ENCODE measurements around the gene PLCD4.

Gene PLCD4

DNA sequence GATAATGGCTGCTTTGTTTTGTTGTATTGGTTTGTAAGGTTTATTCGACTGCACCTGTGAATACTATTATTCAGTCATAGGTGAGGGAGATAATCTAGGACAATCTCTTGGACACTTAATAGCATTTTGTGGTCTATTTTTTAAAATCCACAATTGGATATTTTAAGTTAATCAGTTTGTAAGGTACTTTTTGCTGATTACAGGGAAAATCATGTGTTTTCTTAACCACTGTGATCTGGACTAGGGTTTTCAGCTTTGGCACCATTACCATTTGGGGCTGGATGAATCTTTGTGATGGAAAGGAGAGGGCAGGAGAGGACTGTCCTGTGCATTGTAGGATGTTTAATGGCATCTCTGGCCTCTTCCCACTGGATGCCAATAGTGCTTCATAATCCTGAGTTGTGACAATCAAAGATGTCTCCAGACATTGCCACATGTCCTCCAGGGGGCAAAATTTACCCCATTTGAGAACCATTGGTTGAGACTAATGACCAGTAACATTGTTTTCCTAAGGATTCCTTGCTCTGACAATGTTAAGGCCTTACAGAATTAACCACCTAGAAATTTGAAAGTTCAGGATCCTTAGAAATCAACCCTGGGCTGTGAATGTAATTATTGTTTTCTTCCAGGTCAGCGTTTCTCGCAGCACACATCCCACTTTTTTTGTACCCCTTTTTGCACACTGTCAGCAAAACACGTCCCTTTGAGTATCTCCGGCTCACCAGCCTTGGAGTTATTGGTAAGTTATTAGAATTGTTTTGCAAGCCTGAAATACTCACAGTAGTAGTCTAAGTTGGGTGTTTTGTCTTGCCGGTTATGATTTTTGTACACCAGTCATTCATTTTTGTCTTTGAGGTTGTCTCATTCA is 23.5 kb upstream of the PLCD4 start:
- H3K27ac Mint-ChIP-seq = no peak overlapping the region
- no peak overlapping the region for H3K4me3 Mint-ChIP-seq
- no peak for DNase-seq
- H3K27me3 Mint-ChIP-seq = no peaks in the 10 kb centered on the region
- peaks cover 30% of the 10 kb centered on the region for H3K4me1 Mint-ChIP-seq
- H3K9me3 Mint-ChIP-seq = no peaks in the 10 kb centered on the region
- no peak for ATAC-seq

DNA sequence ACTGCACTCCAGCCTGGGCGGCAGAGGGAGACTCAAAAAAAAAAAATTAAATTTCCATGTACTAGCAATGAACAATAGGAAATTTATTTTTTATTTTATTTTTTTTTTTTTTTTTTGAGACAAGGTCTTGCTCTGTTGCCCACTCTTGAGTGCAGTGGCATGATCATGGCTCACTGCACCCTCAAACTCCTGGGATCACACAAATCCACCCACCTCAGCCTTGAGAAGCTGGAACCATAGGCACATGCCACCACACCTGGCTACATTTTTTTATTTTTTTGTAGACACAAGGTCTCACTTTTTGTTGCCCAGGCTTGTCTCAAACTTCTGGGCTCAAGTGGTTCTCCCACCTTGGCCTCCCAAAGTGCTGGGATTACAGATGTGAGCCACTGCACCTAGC is 22.2 kb upstream of the PLCD4 start:
- Mint-ChIP-seq H3K4me3 (no peak overlapping the region), H3K27ac (no peak overlapping the region), H3K9me3 (no peaks in the 10 kb centered on the region), H3K27me3 (no peaks in the 10 kb centered on the region), H3K4me1 (peaks cover 22% of the 10 kb centered on the region)
- no peak for DNase-seq
- no peak for ATAC-seq

DNA sequence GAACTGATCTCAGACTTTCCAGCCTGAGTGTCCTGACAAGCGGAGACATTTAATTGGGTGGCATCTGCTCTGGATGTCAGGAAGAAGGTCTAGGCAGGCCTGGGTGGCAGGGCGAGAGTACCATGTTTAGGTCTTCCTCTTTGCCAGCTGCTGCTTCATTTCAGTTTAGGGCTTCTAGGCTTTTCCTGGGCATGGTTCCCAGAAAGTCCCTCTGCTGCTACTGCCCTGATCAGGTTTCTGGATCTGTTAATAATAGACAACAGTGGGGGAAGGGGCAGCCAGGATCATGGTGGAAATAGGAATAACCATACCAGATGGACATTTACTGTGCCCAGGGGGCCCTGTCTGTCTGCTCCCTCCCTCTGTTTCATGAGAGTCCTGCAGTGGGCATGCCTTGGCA is 2.3 kb upstream of the PLCD4 start:
- Mint-ChIP-seq H3K4me1 (no peaks in the 10 kb centered on the region), H3K4me3 (no peak overlapping the region), H3K27me3 (peaks cover 24% of the 10 kb centered on the region), H3K27ac (no peak overlapping the region), H3K9me3 (no peaks in the 10 kb centered on the region)
- DNase-seq = no peak
- no peak for ATAC-seq

- Mint-ChIP-seq H3K4me1 (no peaks in the 10 kb centered on the region), H3K4me3 (no peak overlapping the region), H3K9me3 (no peaks in the 10 kb centered on the region), H3K27me3 (no peaks in the 10 kb centered on the region), H3K27ac (no peak overlapping the region)
- DNase-seq (no peak), ATAC-seq (no peak)
These were observed 8.2 kb downstream of the PLCD4 start for GRCh38 chr2:218615868-218616315.

DNA sequence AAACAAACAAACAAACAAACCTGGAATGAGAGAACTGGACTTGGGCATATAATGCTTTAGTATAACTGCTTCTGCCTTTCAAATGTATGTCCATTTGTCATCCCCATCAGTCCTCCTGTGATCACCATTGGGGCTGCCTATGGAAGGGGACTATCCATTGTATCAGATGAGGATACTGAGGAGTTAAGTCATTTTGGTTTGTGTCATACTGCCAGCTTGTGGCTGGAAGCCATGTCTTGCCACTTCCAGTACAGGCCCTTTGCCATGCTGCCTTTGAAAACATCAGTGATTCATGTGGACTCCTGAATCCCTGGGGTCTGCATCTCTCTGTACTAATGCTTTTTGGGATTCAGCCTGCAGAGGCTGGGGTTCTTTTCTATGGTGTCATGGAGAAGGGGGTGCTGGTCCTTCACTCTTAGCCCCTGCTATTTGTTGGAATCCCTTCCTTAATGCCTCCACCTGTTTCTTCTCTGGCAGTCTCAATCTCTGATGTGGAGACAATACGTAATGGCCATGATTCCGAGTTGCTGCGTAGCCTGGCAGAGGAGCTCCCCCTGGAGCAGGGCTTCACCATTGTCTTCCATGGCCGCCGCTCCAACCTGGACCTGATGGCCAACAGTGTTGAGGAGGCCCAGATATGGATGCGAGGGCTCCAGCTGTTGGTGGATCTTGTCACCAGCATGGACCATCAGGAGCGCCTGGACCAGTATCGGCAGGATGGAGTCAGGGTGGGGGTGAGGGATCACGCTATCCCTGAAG is 10.6 kb downstream of the PLCD4 start:
- no peak overlapping the region for H3K27ac Mint-ChIP-seq
- H3K4me3 Mint-ChIP-seq = no peak overlapping the region
- DNase-seq (no peak), ATAC-seq (no peak)
- no peaks in the 10 kb centered on the region for H3K27me3 Mint-ChIP-seq
- H3K9me3 Mint-ChIP-seq = no peaks in the 10 kb centered on the region
- peaks cover 2% of the 10 kb centered on the region for H3K4me1 Mint-ChIP-seq

- Mint-ChIP-seq H3K9me3 (no peaks in the 10 kb centered on the region), H3K27ac (no peak overlapping the region), H3K27me3 (no peaks in the 10 kb centered on the region), H3K4me1 (peaks cover 6% of the 10 kb centered on the region), H3K4me3 (no peak overlapping the region)
- no peak for DNase-seq
- ATAC-seq = no peak
These were observed 13.3 kb downstream of the PLCD4 start for GRCh38 chr2:218621007-218621406.

DNA sequence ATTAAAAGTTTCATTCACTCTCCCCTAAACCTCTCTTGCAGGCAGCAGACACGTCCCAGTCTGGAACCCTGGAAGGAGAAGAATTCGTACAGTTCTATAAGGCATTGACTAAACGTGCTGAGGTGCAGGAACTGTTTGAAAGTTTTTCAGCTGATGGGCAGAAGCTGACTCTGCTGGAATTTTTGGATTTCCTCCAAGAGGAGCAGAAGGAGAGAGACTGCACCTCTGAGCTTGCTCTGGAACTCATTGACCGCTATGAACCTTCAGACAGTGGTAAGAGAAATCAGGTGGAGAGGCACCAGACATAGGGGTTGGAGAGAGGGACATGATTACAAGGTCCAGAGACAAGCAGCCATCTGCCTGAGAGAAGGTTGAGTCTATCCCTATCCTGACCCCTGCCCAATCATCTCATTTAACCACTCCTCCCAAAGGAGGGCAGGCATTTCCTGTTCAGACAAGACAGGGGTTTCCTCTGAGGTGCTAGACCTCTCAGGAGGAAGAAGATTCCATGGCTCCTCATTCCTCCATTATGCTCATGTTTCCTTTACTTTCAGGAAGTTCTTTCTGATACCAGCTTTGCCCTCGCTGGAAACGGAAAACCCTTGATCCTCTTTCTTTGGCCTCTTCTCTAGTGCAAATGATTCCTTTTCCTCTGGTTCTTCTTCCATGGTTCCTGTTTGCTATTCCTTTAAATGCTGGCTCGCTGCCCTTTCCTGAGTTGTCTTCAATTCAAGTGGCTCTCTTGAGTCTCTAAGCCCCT is 15.1 kb downstream of the PLCD4 start:
- no peak for ATAC-seq
- no peaks in the 10 kb centered on the region for H3K27me3 Mint-ChIP-seq
- H3K27ac Mint-ChIP-seq = no peak overlapping the region
- peaks cover 7% of the 10 kb centered on the region for H3K4me1 Mint-ChIP-seq
- no peak overlapping the region for H3K4me3 Mint-ChIP-seq
- H3K9me3 Mint-ChIP-seq = no peaks in the 10 kb centered on the region
- DNase-seq = no peak

DNA sequence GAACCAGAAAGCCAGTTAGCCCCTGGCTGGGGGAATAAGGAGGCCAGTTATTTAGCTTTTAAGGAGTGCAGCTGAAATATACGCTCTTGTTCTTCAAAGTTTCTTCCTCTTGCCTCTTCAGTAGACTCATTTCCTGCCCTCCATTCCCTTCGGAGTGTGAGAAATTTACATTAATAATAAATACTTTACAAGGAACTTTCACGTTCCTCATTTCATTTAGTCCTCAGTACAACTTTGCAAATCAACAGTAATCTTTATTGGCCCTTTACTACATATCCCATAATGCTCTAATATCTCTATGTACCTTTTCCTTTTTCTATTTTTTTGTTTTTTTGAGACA is 15.6 kb downstream of the PLCD4 start:
- Mint-ChIP-seq H3K27ac (no peak overlapping the region), H3K4me1 (peaks cover 12% of the 10 kb centered on the region), H3K27me3 (no peaks in the 10 kb centered on the region), H3K9me3 (no peaks in the 10 kb centered on the region), H3K4me3 (no peak overlapping the region)
- no peak for ATAC-seq
- DNase-seq = no peak

- no peak for ATAC-seq
- no peak for DNase-seq
- no peaks in the 10 kb centered on the region for H3K9me3 Mint-ChIP-seq
- H3K4me1 Mint-ChIP-seq = peaks cover 12% of the 10 kb centered on the region
- H3K27me3 Mint-ChIP-seq = no peaks in the 10 kb centered on the region
- peak overlapping the region in 1 of 2 donors; percentile 50 for H3K27ac Mint-ChIP-seq
- no peak overlapping the region for H3K4me3 Mint-ChIP-seq
These were observed 18.7 kb downstream of the PLCD4 start for GRCh38 chr2:218626369-218626768.

- Mint-ChIP-seq H3K4me3 (no peak overlapping the region), H3K27ac (no peak overlapping the region), H3K9me3 (no peaks in the 10 kb centered on the region), H3K4me1 (peaks cover 12% of the 10 kb centered on the region), H3K27me3 (no peaks in the 10 kb centered on the region)
- DNase-seq = no peak
- ATAC-seq = peak; percentile 75
These were observed 20.2 kb downstream of the PLCD4 start for GRCh38 chr2:218627939-218628338.

DNA sequence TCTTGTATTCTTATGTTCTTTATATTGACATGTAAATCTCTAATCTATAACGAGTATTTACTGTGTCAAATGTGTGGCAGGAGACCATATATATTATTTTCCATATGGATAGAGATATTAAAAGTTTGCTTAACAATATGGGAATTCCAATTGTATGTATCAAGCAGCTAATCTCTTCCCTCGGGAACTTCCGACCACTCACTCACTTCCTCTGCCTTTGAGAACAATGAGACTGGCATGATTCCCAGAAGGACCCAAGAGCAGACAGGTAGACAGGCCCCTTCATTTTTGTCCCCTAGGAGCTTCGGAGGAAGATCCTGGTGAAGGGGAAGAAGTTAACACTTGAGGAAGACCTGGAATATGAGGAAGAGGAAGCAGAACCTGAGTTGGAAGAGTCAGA is 24.1 kb downstream of the PLCD4 start:
- H3K27ac Mint-ChIP-seq = no peak overlapping the region

DNA sequence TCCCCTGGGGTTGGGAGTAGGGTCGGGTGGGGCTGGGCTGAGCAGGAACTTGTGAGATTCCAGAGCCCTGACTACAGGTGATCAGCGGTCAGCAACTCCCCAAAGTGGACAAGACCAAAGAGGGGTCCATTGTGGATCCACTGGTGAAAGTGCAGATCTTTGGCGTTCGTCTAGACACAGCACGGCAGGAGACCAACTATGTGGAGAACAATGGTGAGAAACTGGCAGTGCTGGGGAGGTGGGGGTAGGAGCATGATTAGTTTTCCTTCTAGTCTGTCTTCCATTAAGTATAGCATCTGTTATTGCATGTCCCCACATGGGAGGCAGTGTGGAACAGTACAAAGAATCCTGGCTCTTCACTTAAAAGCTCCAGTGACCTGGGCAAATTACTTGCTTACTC is 28.0 kb downstream of the PLCD4 start:
- ATAC-seq (no peak), DNase-seq (no peak)
- Mint-ChIP-seq H3K27me3 (no peaks in the 10 kb centered on the region), H3K4me3 (no peak overlapping the region), H3K9me3 (no peaks in the 10 kb centered on the region), H3K27ac (no peak overlapping the region), H3K4me1 (no peaks in the 10 kb centered on the region)

More for the DNA sequence above, 24.1 kb downstream of the PLCD4 start:
- ATAC-seq (no peak), DNase-seq (no peak)
- Mint-ChIP-seq H3K9me3 (no peaks in the 10 kb centered on the region), H3K4me1 (peaks cover 6% of the 10 kb centered on the region), H3K4me3 (no peak overlapping the region), H3K27me3 (no peaks in the 10 kb centered on the region)

DNA sequence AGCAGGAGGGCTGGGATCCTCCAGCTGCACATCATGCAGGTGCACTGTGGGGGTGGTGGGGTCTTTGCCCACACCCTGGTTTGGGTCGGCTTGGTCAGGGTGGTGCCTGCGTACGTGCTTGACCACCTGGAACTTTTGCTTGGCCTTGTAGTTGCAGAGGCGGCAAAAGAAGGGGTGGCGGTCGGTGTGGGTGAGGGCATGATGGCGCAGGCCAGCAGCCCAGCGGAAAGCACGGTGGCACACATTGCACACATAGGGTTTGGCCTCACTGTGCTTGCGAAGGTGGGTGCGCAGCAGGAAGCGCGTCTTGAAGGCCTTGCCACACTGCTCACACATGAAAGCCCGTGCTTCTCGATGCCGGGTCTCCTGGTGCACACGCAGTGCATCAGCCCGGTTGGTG is 30.7 kb downstream of the PLCD4 start:
- DNase-seq (no peak), ATAC-seq (no peak)
- Mint-ChIP-seq H3K27ac (no peak overlapping the region), H3K9me3 (no peaks in the 10 kb centered on the region), H3K27me3 (no peaks in the 10 kb centered on the region), H3K4me1 (no peaks in the 10 kb centered on the region), H3K4me3 (no peak overlapping the region)

GRCh38 chr2:218642121-218642656 is 34.5 kb downstream of the PLCD4 start:
- ATAC-seq (peak; percentile 15), DNase-seq (no peak)
- Mint-ChIP-seq H3K4me1 (no peaks in the 10 kb centered on the region), H3K9me3 (no peaks in the 10 kb centered on the region), H3K27me3 (no peaks in the 10 kb centered on the region), H3K4me3 (no peak overlapping the region), H3K27ac (peak overlapping the region in 1 of 2 donors; percentile 24)

GRCh38 chr2:218642786-218643185 is 35.1 kb downstream of the PLCD4 start:
- H3K4me3 Mint-ChIP-seq = no peak overlapping the region
- ATAC-seq (peak; percentile 35), DNase-seq (no peak)
- H3K27me3 Mint-ChIP-seq = no peaks in the 10 kb centered on the region
- H3K9me3 Mint-ChIP-seq = no peaks in the 10 kb centered on the region
- no peaks in the 10 kb centered on the region for H3K4me1 Mint-ChIP-seq
- H3K27ac Mint-ChIP-seq = no peak overlapping the region

All from stimulated activated naive CD8-positive, alpha-beta T cell treated with anti-CD3 and anti-CD28 coated beads, Interleukin-15, amount 100 ng/mL, for 72 hours (primary cell).